ENCODE measurements around the gene SLC38A3.
A peak's percentile ranks its signal among the peaks of the same experiment; 100 is the strongest.

Gene SLC38A3

DNA sequence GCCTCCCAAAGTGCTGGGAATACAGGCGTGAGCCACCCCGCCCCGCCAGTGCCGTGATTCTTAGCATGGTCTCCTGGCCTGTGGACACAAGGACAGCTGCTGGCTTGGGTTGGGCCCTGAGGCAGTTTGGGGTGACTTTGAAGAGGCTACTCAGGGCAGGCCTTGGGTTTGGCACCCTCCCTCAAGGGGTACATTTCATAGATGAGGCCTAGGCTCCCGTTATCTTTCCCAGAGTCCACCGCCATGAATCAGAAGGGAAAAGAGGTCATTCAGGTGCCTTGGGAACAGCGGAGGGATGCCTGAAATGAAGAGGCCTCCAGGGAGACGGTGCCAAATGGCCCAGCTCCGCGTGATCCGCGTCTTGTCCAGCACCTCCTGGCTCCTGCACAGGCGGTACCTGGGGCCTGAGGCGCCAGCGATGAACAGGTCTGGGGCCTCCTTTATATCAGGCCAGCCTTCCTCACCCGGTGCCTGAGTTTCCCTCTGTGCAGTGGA lies 40.2 kb downstream of the SLC38A3 start:
- DNase-seq (ENCODE audit: low spot score) = no peak
- in situ Hi-C loops (cut with MboI; ENCODE audit: low sequenced_read_pairs, unreplicated experiment) = no loop called here
- TF ChIP-seq, protein P1, sequence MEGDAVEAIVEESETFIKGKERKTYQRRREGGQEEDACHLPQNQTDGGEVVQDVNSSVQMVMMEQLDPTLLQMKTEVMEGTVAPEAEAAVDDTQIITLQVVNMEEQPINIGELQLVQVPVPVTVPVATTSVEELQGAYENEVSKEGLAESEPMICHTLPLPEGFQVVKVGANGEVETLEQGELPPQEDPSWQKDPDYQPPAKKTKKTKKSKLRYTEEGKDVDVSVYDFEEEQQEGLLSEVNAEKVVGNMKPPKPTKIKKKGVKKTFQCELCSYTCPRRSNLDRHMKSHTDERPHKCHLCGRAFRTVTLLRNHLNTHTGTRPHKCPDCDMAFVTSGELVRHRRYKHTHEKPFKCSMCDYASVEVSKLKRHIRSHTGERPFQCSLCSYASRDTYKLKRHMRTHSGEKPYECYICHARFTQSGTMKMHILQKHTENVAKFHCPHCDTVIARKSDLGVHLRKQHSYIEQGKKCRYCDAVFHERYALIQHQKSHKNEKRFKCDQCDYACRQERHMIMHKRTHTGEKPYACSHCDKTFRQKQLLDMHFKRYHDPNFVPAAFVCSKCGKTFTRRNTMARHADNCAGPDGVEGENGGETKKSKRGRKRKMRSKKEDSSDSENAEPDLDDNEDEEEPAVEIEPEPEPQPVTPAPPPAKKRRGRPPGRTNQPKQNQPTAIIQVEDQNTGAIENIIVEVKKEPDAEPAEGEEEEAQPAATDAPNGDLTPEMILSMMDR (IDR thresholded peaks at IDR 0.05; ENCODE audit: borderline replicate concordance, control extremely low read depth, extremely low read depth, insufficient read depth, missing control alignments) = no peak

DNA sequence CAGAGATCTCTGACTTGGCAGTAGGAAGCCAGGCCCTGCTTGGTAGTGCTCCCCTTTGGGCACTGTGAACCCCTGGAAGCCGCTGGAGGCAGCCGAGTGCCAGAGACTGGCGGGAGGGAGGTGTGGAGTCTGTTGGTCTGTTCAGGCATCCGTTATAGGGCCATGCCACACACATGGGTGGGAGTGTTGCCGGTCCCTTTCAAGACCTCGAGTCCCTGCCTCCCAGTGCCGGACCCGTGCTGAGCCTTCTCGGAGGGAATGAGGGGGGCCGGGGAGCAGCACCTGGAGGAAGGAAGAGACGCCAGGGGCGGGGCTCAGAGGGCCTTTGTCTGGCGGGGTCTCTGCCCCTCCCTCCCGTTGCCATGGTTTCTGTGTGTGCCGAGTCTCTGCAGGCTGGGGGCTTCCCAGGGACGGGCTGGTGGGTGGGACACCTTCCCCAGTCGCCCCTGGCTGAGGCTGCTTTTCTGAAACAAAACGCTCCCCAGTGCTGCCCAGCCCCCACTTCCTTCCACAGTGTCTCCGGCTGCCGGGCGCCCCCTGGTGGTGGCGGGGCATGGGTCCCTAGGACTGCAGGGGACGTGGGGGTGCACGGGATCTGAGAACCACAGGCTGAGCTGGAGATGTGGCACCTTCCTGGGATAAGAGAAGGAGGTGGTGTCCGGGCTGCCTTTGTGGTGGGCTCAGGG lies 40.9 kb downstream of the SLC38A3 start:
- TF ChIP-seq, protein P1 (IDR thresholded peaks at IDR 0.05; ENCODE audit: borderline replicate concordance, control extremely low read depth, extremely low read depth, insufficient read depth, missing control alignments) = peak; percentile 99
- in situ Hi-C loops (cut with MboI; ENCODE audit: low sequenced_read_pairs, unreplicated experiment) = no loop called here
- peak; percentile 89 for DNase-seq (ENCODE audit: low spot score)

GRCh38 chr3:50246517-50246954 lies 41.5 kb downstream of the SLC38A3 start:
- peak; percentile 86 for DNase-seq (ENCODE audit: low spot score)
- TF ChIP-seq, protein P1 (IDR thresholded peaks at IDR 0.05; ENCODE audit: borderline replicate concordance, control extremely low read depth, extremely low read depth, insufficient read depth, missing control alignments) = no peak
- in situ Hi-C loops (cut with MboI; ENCODE audit: low sequenced_read_pairs, unreplicated experiment) = no loop called here

- TF ChIP-seq, protein P1 (IDR thresholded peaks at IDR 0.05; ENCODE audit: borderline replicate concordance, control extremely low read depth, extremely low read depth, insufficient read depth, missing control alignments) = no peak
- in situ Hi-C loops (cut with MboI; ENCODE audit: low sequenced_read_pairs, unreplicated experiment) = no loop called here
- DNase-seq (ENCODE audit: low spot score) = no peak
Observed at GRCh38 chr3:50248387-50248786, 43.3 kb downstream of the SLC38A3 start.

- in situ Hi-C loops (cut with MboI; ENCODE audit: low sequenced_read_pairs, unreplicated experiment) = no loop called here
- no peak for DNase-seq (ENCODE audit: low spot score)
Observed at GRCh38 chr3:50249457-50249856, 44.4 kb downstream of the SLC38A3 start.

DNA sequence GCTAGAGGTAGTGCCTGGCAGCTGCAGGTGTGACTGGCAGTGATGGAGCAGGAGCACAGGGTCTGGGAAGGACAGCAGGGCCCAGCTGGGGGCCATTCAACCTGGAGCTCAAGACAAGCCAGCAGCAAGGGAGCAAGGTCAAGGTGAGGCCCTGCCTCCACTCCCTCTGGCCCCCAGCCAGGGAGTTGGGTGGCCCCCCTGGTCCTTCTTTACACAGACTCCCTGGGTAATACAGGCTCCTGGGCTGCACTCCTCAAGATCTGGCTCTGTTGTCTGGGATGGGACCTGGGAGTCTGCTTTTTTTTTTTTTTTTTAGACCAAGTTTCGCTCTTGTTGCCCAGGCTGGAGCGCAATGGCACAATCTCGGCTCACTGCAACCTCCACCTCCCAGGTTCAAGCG lies 45.4 kb downstream of the SLC38A3 start:
- DNase-seq (ENCODE audit: low spot score) = no peak
- in situ Hi-C loops (cut with MboI; ENCODE audit: low sequenced_read_pairs, unreplicated experiment) = no loop called here
- TF ChIP-seq, protein P1 (IDR thresholded peaks at IDR 0.05; ENCODE audit: borderline replicate concordance, control extremely low read depth, extremely low read depth, insufficient read depth, missing control alignments) = no peak

More at GRCh38 chr3:50249457-50249856, 44.4 kb downstream of the SLC38A3 start:
- TF ChIP-seq, protein P1 (IDR thresholded peaks at IDR 0.05; ENCODE audit: borderline replicate concordance, control extremely low read depth, extremely low read depth, insufficient read depth, missing control alignments) = no peak
